K562 (cell line): ENCODE results near the gene LMAN2L. TPM values are rescaled to one million over a fixed set of nuclear protein-coding genes. Genes with fewer than 3 reads are reported as not detected.

Experiments
- ATAC-seq: fragments of 200-7000 bp; cut with Tn5 transposase; 3 replicates; pipeline ENCODE4 v1.9.1; 2020; ENCODE audit warnings: moderate library complexity
- BruUV-seq: library from RNA; stranded (reverse); fragments of 400-500 nt; replicated peaks from 2 replicates; lab custom pipeline; 2021; lab: Mats Ljungman, UMichigan
- CTCF ChIA-PET: fragments of 300-600 bp; formaldehyde crosslinking; extraction: SDS; loops from one replicate; lab custom pipeline; 2021; ENCODE audit warnings: low intra/inter-chr PET ratio; lab: Yijun Ruan, JAX
- POLR2A ChIA-PET: fragments of 300-600, 350-650 bp; sonication (Branson Sonifier 250); formaldehyde crosslinking; extraction: SDS; loops from one replicate; lab custom pipeline; 2021; ENCODE audit warnings: antibody characterized with exemption, inconsistent platforms; lab: Yijun Ruan, JAX
- DNase-seq, 4 experiments: peaks; one replicate each; pipeline versions ENCODE4 v3.0.0 to v3.0.0-alpha.2; 2011 to 2018; ENCODE audit warnings: low spot score in 3 of 4, mixed read lengths in 3 of 4; ENCODE audit errors: extremely low read depth in 1 of 4
- FAIRE-seq: peaks from 2 replicates; lab custom pipeline; 2011; peaks lifted over from hg19 to GRCh38; lab: Jason Lieb, UNC
- H2AFZ ChIP-seq: 2 replicates; pipeline ENCODE4 v1.6.0; 2011; ENCODE audit warnings: low read depth, low read length, control low read depth, inconsistent platforms
- H3K27ac ChIP-seq: fragments of 200-600 bp; 3 replicates; pipeline ENCODE4 v1.8.0; 2011; ENCODE audit warnings: low read depth, mild to moderate bottlenecking, control low read depth, inconsistent platforms, low read length, moderate library complexity, mixed read lengths; ENCODE audit errors: extremely low read depth
- H3K27me3 ChIP-seq, 2 experiments: fragments of 300-600 bp in 1 of 2; 2 replicates in 1 of 2; 3 replicates in 1 of 2; pipeline versions ENCODE4 v1.6.0 to v1.8.0; 2011; ENCODE audit warnings: inconsistent platforms in 2 of 2, low read length in 2 of 2, mild to moderate bottlenecking in 1 of 2, mixed read lengths in 1 of 2, moderate library complexity in 1 of 2; ENCODE audit not compliant: control insufficient read depth in 2 of 2, insufficient read depth in 2 of 2
- H3K36me3 ChIP-seq: fragments of 300-600 bp; 3 replicates; pipeline ENCODE4 v1.8.0; 2011; ENCODE audit warnings: mild to moderate bottlenecking, low read length, inconsistent platforms; ENCODE audit not compliant: control insufficient read depth, insufficient read depth
- H3K4me1 ChIP-seq, 2 experiments: fragments of 200-600 bp in 1 of 2; replicated peaks in 1 of 2; 2 replicates in 1 of 2; 3 replicates in 1 of 2; pipeline versions ENCODE4 v1.5.1 to v1.8.0; 2011; ENCODE audit warnings: inconsistent platforms in 2 of 2, low read length in 2 of 2, mild to moderate bottlenecking in 1 of 2, mixed read lengths in 1 of 2, moderate library complexity in 1 of 2; ENCODE audit not compliant: control insufficient read depth in 2 of 2, insufficient read depth in 2 of 2
- H3K4me2 ChIP-seq: 2 replicates; pipeline ENCODE4 v1.6.1; 2011; ENCODE audit warnings: low read length, control low read depth, inconsistent platforms, mixed read lengths; ENCODE audit not compliant: insufficient read depth
- H3K4me3 ChIP-seq: fragments of 200-600 bp; sonication (generic), shearing (Covaris generic); 2 replicates; pipeline ENCODE4 v1.5.1; 2016; ENCODE audit warnings: control low read depth, inconsistent platforms
- H3K79me2 ChIP-seq: fragments of 200-600 bp; 3 replicates; pipeline ENCODE4 v1.8.0; 2011; ENCODE audit warnings: low read length, inconsistent platforms; ENCODE audit not compliant: control insufficient read depth, insufficient read depth
- H3K9ac ChIP-seq, 2 experiments: 2 replicates each; pipeline versions ENCODE4 v1.6.0 to v1.6.1; 2011; ENCODE audit warnings: low read depth in 2 of 2, low read length in 2 of 2, control low read depth in 1 of 2, inconsistent platforms in 1 of 2, mild to moderate bottlenecking in 1 of 2, mixed read lengths in 1 of 2; ENCODE audit not compliant: insufficient read depth in 1 of 2
- H3K9me1 ChIP-seq: one replicate; pipeline ENCODE4 v1.6.0; 2011; ENCODE audit warnings: inconsistent platforms, mild to moderate bottlenecking, low read length, moderate library complexity; ENCODE audit not compliant: control insufficient read depth, insufficient read depth
- H3K9me3 ChIP-seq: replicated peaks from 2 replicates; pipeline ENCODE4 v1.5.1; 2011; ENCODE audit warnings: low read depth, low read length, inconsistent platforms; ENCODE audit not compliant: control insufficient read depth, insufficient read depth
- H4K20me1 ChIP-seq: replicated peaks from 2 replicates; pipeline ENCODE4 v1.6.1; 2011; ENCODE audit warnings: low read length, inconsistent platforms, mixed read lengths; ENCODE audit not compliant: control insufficient read depth, insufficient read depth
- BHLHE40 ChIP-seq: IDR thresholded peaks from 2 replicates; pipeline ENCODE4 v1.6.1; 2011; ENCODE audit warnings: low read length, improper control_type of control experiment
- FOXA1 ChIP-seq: fragments of 450-650 bp; IDR thresholded peaks from 2 replicates; pipeline ENCODE4 v1.6.1; 2016; ENCODE audit warnings: mild to moderate bottlenecking, borderline replicate concordance
- MED1 ChIP-seq: sonication (generic); formaldehyde crosslinking; IDR thresholded peaks from 2 replicates; pipeline ENCODE4 v1.8.1; 2023; ENCODE audit warnings: missing genetic modification reagents, borderline replicate concordance
- NCOA1 ChIP-seq: fragments of 450-650 bp; IDR thresholded peaks from 2 replicates; pipeline ENCODE4 v1.6.1; 2016; ENCODE audit warnings: low read depth
- NRF1 ChIP-seq, 2 experiments: fragments of 450-650 bp; IDR thresholded peaks in 1 of 2; conservative IDR thresholded peaks in 1 of 2; 2 replicates each; pipeline ENCODE4 v1.6.1; 2014; ENCODE audit warnings: mild to moderate bottlenecking in 2 of 2
- POLR2B ChIP-seq: fragments of 450-650 bp; IDR thresholded peaks from 2 replicates; pipeline ENCODE4 v1.6.1; 2018; ENCODE audit warnings: low read depth; ENCODE audit not compliant: partially characterized antibody
- ZBTB8A ChIP-seq: fragments of 450-650 bp; IDR thresholded peaks from 2 replicates; pipeline ENCODE4 v1.6.1; 2018; ENCODE audit warnings: mild to moderate bottlenecking, moderate library complexity; ENCODE audit not compliant: partially characterized antibody
- WGBS: fragments of 100-300 bp; shearing (Covaris generic); methylation state at CpG from one replicate; pipeline ENCODE4 v1.1.6; 2016; ENCODE audit warnings: low coverage, mixed read lengths; ENCODE audit not compliant: insufficient coverage; ENCODE audit errors: missing lambda C conversion rate; 5-methylcytosine and 5-hydroxymethylcytosine counted together
- in situ Hi-C: fragments of 300-500 bp; cut with MboI; formaldehyde crosslinking; loops from 4 replicates; pipeline ENCODE4 v1.15.0; 2018; ENCODE audit warnings: inconsistent platforms, mixed read lengths
- intact Hi-C: fragments of 100-400 bp; cut with micrococcal nuclease; formaldehyde crosslinking; loops from 2 replicates; pipeline ENCODE4 v1.14.2; 2022
- polyA plus RNA-seq, 8 experiments: library from polyadenylated mRNA; depleted of rRNA in 4 of 8; stranded (reverse) in 5 of 8; unstranded in 3 of 8; fragments of >200 nt; fragmentation: Nextera tagmentation in 2 of 8; fragmentation: Illumina TruSeq in 1 of 8; extraction: Ambion mirVana in 2 of 8; extraction: Trizol in 1 of 8; gene quantifications; 2 replicates each; pipeline versions ENCODE4 v1.2.1 to v1.2.3, GENCODE V29; 2011 to 2014; ENCODE audit warnings: inconsistent platforms in 1 of 8, missing spikeins in 1 of 8
- total RNA-seq, 7 experiments: library from RNA; depleted of rRNA in 6 of 7; stranded (reverse); fragments of >200 nt in 6 of 7; fragmentation: Illumina TruSeq in 2 of 7; extraction: Trizol in 2 of 7; gene quantifications; 2 replicates each; pipeline versions ENCODE4 v1.2.1 to v1.2.3, GENCODE V29; 2011 to 2021; ENCODE audit warnings: low replicate concordance in 1 of 7
- TF ChIP-seq, protein P1 (sequence below): fragments of 250-450 bp; sonication (Bioruptor Pico); IDR thresholded peaks from 2 replicates; pipeline ENCODE4 v1.8.0; 2022; ENCODE audit warnings: moderate library complexity, mild to moderate bottlenecking, inconsistent platforms
- TF ChIP-seq, protein P2 (sequence below), 2 experiments: fragments of 450-650 bp in 1 of 2; sonication (generic) in 1 of 2; formaldehyde crosslinking in 1 of 2; IDR thresholded peaks in 1 of 2; conservative IDR thresholded peaks in 1 of 2; 2 replicates each; pipeline versions ENCODE4 v1.6.1 to v1.8.1; 2016 to 2023; ENCODE audit warnings: mild to moderate bottlenecking in 2 of 2, moderate library complexity in 2 of 2, inconsistent platforms in 1 of 2, missing genetic modification reagents in 1 of 2
- TF ChIP-seq, protein P3 (sequence below), 2 experiments: fragments of 450-650 bp; IDR thresholded peaks; 2 replicates each; pipeline ENCODE4 v1.6.1; 2016; ENCODE audit warnings: mild to moderate bottlenecking in 2 of 2, borderline replicate concordance in 1 of 2, low read depth in 1 of 2, moderate library complexity in 1 of 2

Gene LMAN2L
- total and polyA plus RNA-seq, 9 of the 15 experiments (the other 6 are each of a cell fraction or from before 2014, with no cell fraction given) = 7.2 to 37.7 (median 12.5) TPM

DNA sequence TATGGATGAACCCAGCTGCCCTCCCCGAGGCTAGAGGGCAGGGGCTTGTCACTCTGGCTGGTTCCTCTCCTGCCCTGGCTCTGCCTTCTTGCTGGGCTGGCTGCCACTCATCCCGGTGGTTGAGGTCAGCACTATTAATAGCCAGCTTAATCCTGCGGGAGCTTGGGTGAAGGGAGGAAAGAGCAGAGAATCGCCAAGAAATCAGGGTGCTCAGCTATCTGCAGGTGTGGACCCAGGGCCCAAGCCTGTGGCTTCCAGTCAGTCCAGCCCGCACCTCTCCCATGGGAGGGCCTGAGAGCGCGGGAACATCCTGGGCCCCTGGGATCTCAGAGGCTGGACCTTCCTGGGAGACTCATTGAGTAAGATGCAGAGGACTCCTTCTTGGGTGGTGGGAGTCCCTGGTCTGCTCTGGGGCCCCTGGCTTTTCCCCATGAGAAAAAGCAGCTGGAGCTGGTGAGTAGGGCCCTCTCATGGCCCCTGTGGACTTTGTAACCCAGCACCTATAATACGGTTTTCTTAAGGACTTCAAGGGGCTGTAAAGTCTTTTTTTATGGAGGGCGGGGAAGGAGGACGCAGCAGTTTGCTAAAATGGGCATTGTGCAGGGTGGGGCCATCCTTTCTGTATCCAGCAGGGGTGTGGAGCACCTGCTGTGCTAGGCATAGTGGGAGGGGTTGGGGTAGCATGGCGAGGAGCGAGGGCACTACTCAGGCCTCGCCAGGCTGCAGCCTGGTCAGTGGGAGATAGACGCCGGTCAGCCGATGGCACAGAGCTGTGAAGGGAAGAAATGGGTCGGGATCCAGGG lies 48.8 kb upstream of the LMAN2L start:
- peaks cover 0 to 11% of the 10 kb centered on the region in 2 experiments; a peak in 2 of 5 replicates for H3K4me1 ChIP-seq
- peak overlapping the region in 1 of 2 experiments; percentile 79; a peak in 2 of 4 replicates for H3K9ac ChIP-seq
- WGBS = 61% methylated on average over 17 of the region's 17 CpGs
- intact Hi-C loops = no loop called here
- H3K79me2 ChIP-seq = no peaks in the 10 kb centered on the region
- DNase-seq (no peak), ATAC-seq (peak; percentile 39), FAIRE-seq (no peak)
- H3K27me3 ChIP-seq = no peaks in the 10 kb centered on the region
- H3K4me2 ChIP-seq = no peak overlapping the region
- H3K4me3 ChIP-seq = no peak overlapping the region
- in situ Hi-C loops = no loop called here
- ChIA-PET POLR2A (interaction anchor here (0.6 to 1.1 kb wide), 2 partner anchors 12 to 16 kb away, joined by 3 read pairs; no protein-coding TSS in a partner anchor), CTCF (no interaction called here)
- H3K9me1 ChIP-seq = no peaks in the 10 kb centered on the region
- BruUV-seq = no TSS peak
- no peak overlapping the region for H2AFZ ChIP-seq
- no peaks in the 10 kb centered on the region for H3K9me3 ChIP-seq
- H3K27ac ChIP-seq = no peak overlapping the region
- H4K20me1 ChIP-seq = no peaks in the 10 kb centered on the region
- H3K36me3 ChIP-seq = no peaks in the 10 kb centered on the region
- no peak for TF ChIP-seq ZBTB8A
- TF ChIP-seq NRF1 (conservative IDR thresholded peaks at IDR 0.05 in 1 of 2, IDR thresholded peaks at IDR 0.05 in 1 of 2) = no peak
- TF ChIP-seq FOXA1 = no peak
- no peak for TF ChIP-seq MED1
- TF ChIP-seq, protein P1, sequence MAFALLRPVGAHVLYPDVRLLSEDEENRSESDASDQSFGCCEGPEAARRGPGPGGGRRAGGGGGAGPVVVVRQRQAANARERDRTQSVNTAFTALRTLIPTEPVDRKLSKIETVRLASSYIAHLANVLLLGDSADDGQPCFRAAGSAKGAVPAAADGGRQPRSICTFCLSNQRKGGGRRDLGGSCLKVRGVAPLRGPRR = no peak
- TF ChIP-seq, protein P2, sequence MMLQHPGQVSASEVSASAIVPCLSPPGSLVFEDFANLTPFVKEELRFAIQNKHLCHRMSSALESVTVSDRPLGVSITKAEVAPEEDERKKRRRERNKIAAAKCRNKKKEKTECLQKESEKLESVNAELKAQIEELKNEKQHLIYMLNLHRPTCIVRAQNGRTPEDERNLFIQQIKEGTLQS (IDR thresholded peaks at IDR 0.05) = no peak
- TF ChIP-seq, protein P2 (CRISPR knock-in tag; conservative IDR thresholded peaks at IDR 0.05) = no peak
- TF ChIP-seq, protein P3, sequence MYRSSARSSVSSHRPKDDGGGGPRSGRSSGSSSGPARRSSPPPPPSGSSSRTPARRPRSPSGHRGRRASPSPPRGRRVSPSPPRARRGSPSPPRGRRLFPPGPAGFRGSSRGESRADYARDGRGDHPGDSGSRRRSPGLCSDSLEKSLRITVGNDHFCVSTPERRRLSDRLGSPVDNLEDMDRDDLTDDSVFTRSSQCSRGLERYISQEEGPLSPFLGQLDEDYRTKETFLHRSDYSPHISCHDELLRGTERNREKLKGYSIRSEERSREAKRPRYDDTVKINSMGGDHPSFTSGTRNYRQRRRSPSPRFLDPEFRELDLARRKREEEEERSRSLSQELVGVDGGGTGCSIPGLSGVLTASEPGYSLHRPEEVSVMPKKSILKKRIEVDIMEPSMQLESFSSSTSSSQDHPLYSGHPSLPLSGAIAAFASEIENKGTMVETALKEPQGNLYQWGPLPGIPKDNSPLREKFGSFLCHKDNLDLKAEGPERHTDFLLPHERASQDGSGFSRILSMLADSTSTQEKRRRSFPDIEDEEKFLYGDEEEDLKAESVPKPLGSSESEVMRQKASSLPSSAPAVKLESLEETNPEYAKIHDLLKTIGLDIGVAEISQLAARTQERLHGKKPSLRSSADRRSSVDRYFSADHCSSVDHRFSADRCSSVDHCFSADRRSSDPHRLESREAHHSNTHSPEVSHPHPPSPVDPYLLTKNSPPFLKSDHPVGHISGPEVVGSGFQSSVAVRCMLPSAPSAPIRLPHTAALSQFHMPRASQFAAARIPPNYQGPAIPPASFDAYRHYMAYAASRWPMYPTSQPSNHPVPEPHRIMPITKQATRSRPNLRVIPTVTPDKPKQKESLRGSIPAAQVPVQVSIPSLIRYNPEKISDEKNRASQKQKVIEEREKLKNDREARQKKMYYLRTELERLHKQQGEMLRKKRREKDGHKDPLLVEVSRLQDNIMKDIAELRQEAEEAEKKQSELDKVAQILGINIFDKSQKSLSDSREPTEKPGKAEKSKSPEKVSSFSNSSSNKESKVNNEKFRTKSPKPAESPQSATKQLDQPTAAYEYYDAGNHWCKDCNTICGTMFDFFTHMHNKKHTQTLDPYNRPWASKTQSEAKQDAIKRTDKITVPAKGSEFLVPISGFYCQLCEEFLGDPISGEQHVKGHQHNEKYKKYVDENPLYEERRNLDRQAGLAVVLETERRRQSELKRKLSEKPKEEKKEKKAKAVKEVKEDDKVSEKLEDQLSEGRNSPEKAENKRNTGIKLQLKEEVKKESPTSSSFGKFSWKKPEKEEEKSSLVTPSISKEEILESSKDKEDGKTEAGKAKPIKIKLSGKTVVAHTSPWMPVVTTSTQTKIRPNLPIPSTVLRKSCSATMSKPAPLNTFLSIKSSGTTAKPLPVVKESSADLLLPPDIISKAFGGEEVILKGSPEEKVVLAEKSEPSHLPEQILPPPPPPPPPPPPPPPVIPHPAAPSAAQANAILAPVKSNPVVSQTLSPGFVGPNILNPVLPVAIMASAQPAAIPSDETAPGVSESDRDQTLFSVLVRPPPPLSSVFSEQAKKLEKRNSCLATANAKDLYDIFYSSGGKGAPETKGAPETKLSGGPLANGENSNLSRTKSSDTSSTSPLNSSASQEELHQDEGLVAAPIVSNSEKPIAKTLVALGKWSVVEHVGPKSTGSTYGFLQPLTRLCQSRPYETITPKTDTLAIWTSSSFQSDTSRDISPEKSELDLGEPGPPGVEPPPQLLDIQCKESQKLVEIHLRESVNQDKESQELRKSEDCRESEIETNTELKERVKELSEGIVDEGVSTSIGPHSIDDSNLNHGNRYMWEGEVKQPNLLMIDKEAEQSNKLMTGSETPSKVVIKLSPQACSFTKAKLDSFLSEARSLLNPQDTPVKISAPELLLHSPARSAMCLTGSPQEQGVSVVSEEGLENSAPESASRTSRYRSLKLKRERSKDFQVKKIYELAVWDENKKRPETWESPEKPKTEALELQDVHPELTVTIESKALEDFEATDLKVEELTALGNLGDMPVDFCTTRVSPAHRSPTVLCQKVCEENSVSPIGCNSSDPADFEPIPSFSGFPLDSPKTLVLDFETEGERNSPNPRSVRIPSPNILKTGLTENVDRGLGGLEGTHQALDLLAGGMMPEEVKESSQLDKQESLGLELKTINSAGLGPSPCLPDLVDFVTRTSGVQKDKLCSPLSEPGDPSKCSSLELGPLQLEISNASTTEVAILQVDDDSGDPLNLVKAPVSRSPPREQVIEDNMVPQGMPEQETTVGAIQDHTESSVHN (IDR thresholded peaks at IDR 0.05; ENCODE audit: borderline replicate concordance in 1 of 2, low read depth in 1 of 2) = no peak
- no peak for TF ChIP-seq POLR2B
- TF ChIP-seq NCOA1 = no peak
- no peak for TF ChIP-seq BHLHE40
